GM12878 (cell line): ENCODE data around the gene DYDC1. TPM values are rescaled to one million over a fixed set of nuclear protein-coding genes. Genes with fewer than 3 reads are reported as not detected.

Experiments used
- ATAC-seq: fragments of 200-7000 bp; cut with Tn5 transposase; 3 replicates; pipeline ENCODE4 v1.9.1; 2020; ENCODE audit warnings: mild to moderate bottlenecking, moderate library complexity
- BruUV-seq: library from RNA; stranded (reverse); fragments of 400-500 nt; replicated peaks from 2 replicates; lab custom pipeline; 2021; lab: Mats Ljungman, UMichigan
- CTCF ChIA-PET: fragments of 300-600 bp; sonication (Branson Sonifier 250); formaldehyde crosslinking; extraction: SDS; loops from one replicate; lab custom pipeline; 2021; ENCODE audit warnings: inconsistent platforms; lab: Yijun Ruan, JAX
- POLR2A ChIA-PET: fragments of 350-600 bp; formaldehyde crosslinking; extraction: SDS; loops from one replicate; lab custom pipeline; 2021; ENCODE audit warnings: inconsistent platforms; lab: Charles Lee
- RAD21 ChIA-PET: fragments of 300-600 bp; sonication (Branson Sonifier 250); formaldehyde crosslinking; loops from one replicate; lab custom pipeline; 2023; ENCODE audit warnings: antibody characterized with exemption; ENCODE audit not compliant: unreplicated experiment; lab: Charles Lee
- SMC1A ChIA-PET: fragments of 300-600 bp; sonication (Branson Sonifier 250); formaldehyde crosslinking; loops from one replicate; lab custom pipeline; 2023; ENCODE audit not compliant: unreplicated experiment, uncharacterized antibody; lab: Charles Lee
- DNase-seq: peaks from one replicate; pipeline ENCODE4 v3.0.0-alpha.2; 2011; ENCODE audit warnings: low read depth, low spot score
- FAIRE-seq: peaks from 3 replicates; lab custom pipeline; 2011; peaks lifted over from hg19 to GRCh38; lab: Jason Lieb, UNC
- H2AFZ ChIP-seq: 2 replicates; pipeline ENCODE4 v1.6.0; 2011; ENCODE audit warnings: low read depth, low read length, control low read depth; ENCODE audit not compliant: control insufficient read depth
- H3K27ac ChIP-seq: 2 replicates; pipeline ENCODE4 v1.5.1; 2011; ENCODE audit warnings: control low read depth; ENCODE audit not compliant: control insufficient read depth, insufficient read depth
- H3K27me3 ChIP-seq, 2 experiments: replicated peaks in 1 of 2; 2 replicates each; pipeline versions ENCODE4 v1.6.0 to v1.6.1; 2011; ENCODE audit warnings: low read length in 1 of 2; ENCODE audit not compliant: control insufficient read depth in 2 of 2, insufficient read depth in 2 of 2
- H3K36me3 ChIP-seq, 2 experiments: 2 replicates each; pipeline ENCODE4 v1.5.1; 2011; ENCODE audit warnings: low read length in 1 of 2; ENCODE audit not compliant: control insufficient read depth in 2 of 2, insufficient read depth in 2 of 2
- H3K4me1 ChIP-seq: 2 replicates; pipeline ENCODE4 v1.6.1; 2011; ENCODE audit warnings: mild to moderate bottlenecking, low read length, moderate library complexity, mixed read lengths; ENCODE audit not compliant: control insufficient read depth, insufficient read depth
- H3K4me2 ChIP-seq: 2 replicates; pipeline ENCODE4 v1.6.0; 2011; ENCODE audit warnings: control low read depth; ENCODE audit not compliant: control insufficient read depth, insufficient read depth
- H3K4me3 ChIP-seq: fragments of 200-600 bp; sonication (generic); 2 replicates; pipeline ENCODE4 v1.5.1; 2016
- H3K79me2 ChIP-seq: 2 replicates; pipeline ENCODE4 v1.6.0; 2011; ENCODE audit warnings: low read length; ENCODE audit not compliant: control insufficient read depth, insufficient read depth
- H3K9ac ChIP-seq: 2 replicates; pipeline ENCODE4 v1.8.0; 2011; ENCODE audit warnings: low read length, control low read depth, mixed read lengths; ENCODE audit not compliant: control insufficient read depth, insufficient read depth
- H3K9me3 ChIP-seq: replicated peaks from 3 replicates; pipeline ENCODE4 v1.5.1; 2011; ENCODE audit warnings: mild to moderate bottlenecking, low read length; ENCODE audit not compliant: control insufficient read depth, insufficient read depth
- H4K20me1 ChIP-seq: 2 replicates; pipeline ENCODE4 v1.6.0; 2011; ENCODE audit not compliant: control insufficient read depth, insufficient read depth
- ATF3 ChIP-seq: IDR thresholded peaks from 2 replicates; pipeline ENCODE4 v1.6.1; 2011; ENCODE audit warnings: low read depth, mild to moderate bottlenecking, low read length, moderate library complexity, borderline replicate concordance; ENCODE audit errors: extremely low read depth
- CEBPZ ChIP-seq: fragments of 150-350 bp; IDR thresholded peaks from 2 replicates; pipeline ENCODE4 v1.6.1; 2016; ENCODE audit warnings: low read depth, low read length
- CREM ChIP-seq: IDR thresholded peaks from 2 replicates; pipeline ENCODE4 v1.6.1; 2014; ENCODE audit warnings: antibody characterized with exemption, low read depth
- EED ChIP-seq: sonication (generic); IDR thresholded peaks from 2 replicates; pipeline ENCODE4 v1.6.1; 2016; ENCODE audit warnings: antibody characterized with exemption, low read depth
- PRDM15 ChIP-seq: fragments of 450-650 bp; formaldehyde crosslinking; IDR thresholded peaks from 2 replicates; pipeline ENCODE4 v1.4.0; 2020; ENCODE audit warnings: mild to moderate bottlenecking, moderate library complexity
- RB1 ChIP-seq: fragments of 450-650 bp; formaldehyde crosslinking; IDR thresholded peaks from 2 replicates; pipeline ENCODE4 v1.6.1; 2017; ENCODE audit warnings: mild to moderate bottlenecking, borderline replicate concordance
- RCOR1 ChIP-seq: conservative IDR thresholded peaks from 2 replicates; pipeline ENCODE4 v1.6.1; 2012; ENCODE audit warnings: low read depth, low read length, improper control_type of control experiment
- YY1 ChIP-seq: IDR thresholded peaks from 2 replicates; pipeline ENCODE4 v1.6.1; 2011; ENCODE audit warnings: low read depth, mild to moderate bottlenecking, low read length
- ZBED1 ChIP-seq: IDR thresholded peaks from 2 replicates; pipeline ENCODE4 v1.6.1; 2016; ENCODE audit warnings: borderline replicate concordance
- WGBS: methylation state at CpG from one replicate; pipeline ENCODE4 v1.1.6; 2016; ENCODE audit warnings: low lambda C conversion rate; ENCODE audit not compliant: insufficient replicate concordance, insufficient coverage; ENCODE audit errors: missing lambda C conversion rate; 5-methylcytosine and 5-hydroxymethylcytosine counted together
- in situ Hi-C: fragments of 300-500 bp; cut with MboI; formaldehyde crosslinking; loops from 9 replicates; pipeline ENCODE4 v1.14.3; 2018; ENCODE audit warnings: mixed read lengths
- intact Hi-C: fragments of 100-400 bp; cut with micrococcal nuclease; formaldehyde crosslinking; loops from one replicate; pipeline ENCODE4 v1.14.2; 2022; ENCODE audit not compliant: unreplicated experiment
- polyA plus RNA-seq, 11 experiments: library from polyadenylated mRNA; depleted of rRNA in 4 of 11; unstranded in 6 of 11; stranded (reverse) in 5 of 11; fragments of >200 nt; fragmentation: Nextera tagmentation in 4 of 11; fragmentation: Illumina TruSeq in 1 of 11; extraction: Ambion mirVana in 4 of 11; extraction: Trizol in 1 of 11; gene quantifications; 1 replicate in 1 of 11; 2 replicates in 10 of 11; pipeline versions ENCODE4 v1.2.1 to v1.2.3, GENCODE V29; 2011 to 2016; ENCODE audit warnings: inconsistent platforms in 2 of 11, missing spikeins in 2 of 11, low read depth in 1 of 11
- total RNA-seq, 4 experiments: library from RNA; depleted of rRNA in 3 of 4; stranded (reverse); fragments of >200 nt in 3 of 4; fragmentation: Illumina TruSeq in 1 of 4; extraction: Trizol in 1 of 4; gene quantifications; 2 replicates each; pipeline versions ENCODE4 v1.2.1 to v1.2.3, GENCODE V29; 2013 to 2021
- TF ChIP-seq, protein P1 (sequence below): fragments of 450-650 bp; IDR thresholded peaks from 2 replicates; pipeline ENCODE4 v1.6.1; 2018; ENCODE audit warnings: mild to moderate bottlenecking, low read depth, moderate library complexity; ENCODE audit not compliant: partially characterized antibody
- TF ChIP-seq, protein P2 (sequence below): IDR thresholded peaks from 2 replicates; pipeline ENCODE4 v1.6.1; 2011; ENCODE audit warnings: low read depth, low read length, improper control_type of control experiment, borderline replicate concordance

Gene DYDC1
- total and polyA plus RNA-seq, 10 of the 15 experiments (the other 5 are each of a cell fraction or from before 2014, with no cell fraction given), result not detected

DNA sequence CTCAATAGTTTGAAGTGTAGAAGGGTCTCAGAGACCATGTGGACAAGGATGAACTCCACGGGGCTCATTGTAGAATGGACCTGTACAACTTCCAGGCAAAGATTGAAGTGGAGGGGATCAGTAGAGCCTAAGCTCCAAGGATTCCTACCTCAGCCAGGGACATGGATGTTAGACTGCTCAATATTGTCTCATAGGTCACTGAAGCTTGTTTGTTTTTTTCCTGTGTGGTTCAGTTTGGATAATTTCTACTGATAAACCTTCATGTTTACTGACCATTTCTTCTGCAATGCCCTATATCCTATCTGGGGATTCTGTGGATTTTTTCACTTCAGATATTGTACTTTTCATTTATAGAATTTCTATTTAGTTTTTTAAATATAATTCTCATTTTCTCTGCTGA is 9.0 kb upstream of the DYDC1 start:
- H3K4me2 ChIP-seq, result no peak overlapping the region
- BruUV-seq, result no TSS peak
- FAIRE-seq, result no peak

More for the DNA sequence above, 9.0 kb upstream of the DYDC1 start:
- Histone ChIP-seq H2AFZ (no peak overlapping the region), H4K20me1 (no peaks in the 10 kb centered on the region), H3K36me3 (no peaks in the 10 kb centered on the region), H3K79me2 (no peaks in the 10 kb centered on the region), H3K9ac (no peak overlapping the region), H3K4me3 (no peak overlapping the region), H3K4me1 (no peaks in the 10 kb centered on the region), H3K9me3 (no peaks in the 10 kb centered on the region; the same call in 1 of the 3 replicates), H3K27ac (no peak overlapping the region), H3K27me3 (no peaks in the 10 kb centered on the region)
- DNase-seq (no peak), ATAC-seq (no peak)
- TF ChIP-seq, protein P1, sequence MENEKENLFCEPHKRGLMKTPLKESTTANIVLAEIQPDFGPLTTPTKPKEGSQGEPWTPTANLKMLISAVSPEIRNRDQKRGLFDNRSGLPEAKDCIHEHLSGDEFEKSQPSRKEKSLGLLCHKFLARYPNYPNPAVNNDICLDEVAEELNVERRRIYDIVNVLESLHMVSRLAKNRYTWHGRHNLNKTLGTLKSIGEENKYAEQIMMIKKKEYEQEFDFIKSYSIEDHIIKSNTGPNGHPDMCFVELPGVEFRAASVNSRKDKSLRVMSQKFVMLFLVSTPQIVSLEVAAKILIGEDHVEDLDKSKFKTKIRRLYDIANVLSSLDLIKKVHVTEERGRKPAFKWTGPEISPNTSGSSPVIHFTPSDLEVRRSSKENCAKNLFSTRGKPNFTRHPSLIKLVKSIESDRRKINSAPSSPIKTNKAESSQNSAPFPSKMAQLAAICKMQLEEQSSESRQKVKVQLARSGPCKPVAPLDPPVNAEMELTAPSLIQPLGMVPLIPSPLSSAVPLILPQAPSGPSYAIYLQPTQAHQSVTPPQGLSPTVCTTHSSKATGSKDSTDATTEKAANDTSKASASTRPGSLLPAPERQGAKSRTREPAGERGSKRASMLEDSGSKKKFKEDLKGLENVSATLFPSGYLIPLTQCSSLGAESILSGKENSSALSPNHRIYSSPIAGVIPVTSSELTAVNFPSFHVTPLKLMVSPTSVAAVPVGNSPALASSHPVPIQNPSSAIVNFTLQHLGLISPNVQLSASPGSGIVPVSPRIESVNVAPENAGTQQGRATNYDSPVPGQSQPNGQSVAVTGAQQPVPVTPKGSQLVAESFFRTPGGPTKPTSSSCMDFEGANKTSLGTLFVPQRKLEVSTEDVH, result no peak
- TF ChIP-seq PRDM15 (CRISPR knock-in tag) (no peak), CREM (no peak), EED (no peak), CEBPZ (no peak), ZBED1 (no peak), YY1 (no peak), RCOR1 (no peak), ATF3 (no peak), RB1 (no peak)
- TF ChIP-seq, protein P2, sequence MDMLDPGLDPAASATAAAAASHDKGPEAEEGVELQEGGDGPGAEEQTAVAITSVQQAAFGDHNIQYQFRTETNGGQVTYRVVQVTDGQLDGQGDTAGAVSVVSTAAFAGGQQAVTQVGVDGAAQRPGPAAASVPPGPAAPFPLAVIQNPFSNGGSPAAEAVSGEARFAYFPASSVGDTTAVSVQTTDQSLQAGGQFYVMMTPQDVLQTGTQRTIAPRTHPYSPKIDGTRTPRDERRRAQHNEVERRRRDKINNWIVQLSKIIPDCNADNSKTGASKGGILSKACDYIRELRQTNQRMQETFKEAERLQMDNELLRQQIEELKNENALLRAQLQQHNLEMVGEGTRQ, result no peak
- in situ Hi-C loops (no loop called here), intact Hi-C loops (no loop called here)
- ChIA-PET CTCF (no interaction called here), SMC1A (no interaction called here), RAD21 (no interaction called here), POLR2A (no interaction called here)
- WGBS, result 30% methylated on average over 1 of the region's 1 CpG
